Activated CD8-positive, alpha-beta T cell treated with anti-CD3 and anti-CD28 coated beads for 36 hours (primary cell): ENCODE measurements around the gene SLC7A6. TPM values are rescaled to one million over a fixed set of nuclear protein-coding genes. Genes with fewer than 3 reads are reported as not detected.

ENCODE experiments used
- ATAC-seq: fragments of 200-7000 bp; cut with Tn5 transposase; one replicate; pipeline ENCODE4 v1.10.0; 2021; ENCODE audit warnings: mild to moderate bottlenecking, moderate library complexity
- CTCF ChIA-PET: fragments of 350-600 bp; sonication (Branson Sonifier 250); formaldehyde crosslinking; loops from one replicate; lab custom pipeline; 2021; ENCODE audit warnings: antibody characterized with exemption; lab: Charles Lee
- POLR2A ChIA-PET: fragments of 350-600 bp; sonication (Branson Sonifier 250); formaldehyde crosslinking; loops from one replicate; lab custom pipeline; 2021; ENCODE audit warnings: antibody characterized with exemption; lab: Charles Lee
- DNase-seq: peaks from one replicate; pipeline ENCODE4 v3.0.0-alpha.2; 2020
- H3K27ac Mint-ChIP-seq: one replicate; pipeline ENCODE4 v1.8.0; 2021; ENCODE audit warnings: mild to moderate bottlenecking, mixed read lengths
- H3K27me3 Mint-ChIP-seq: one replicate; pipeline ENCODE4 v1.8.0; 2021; ENCODE audit warnings: mixed read lengths
- H3K36me3 Mint-ChIP-seq: one replicate; pipeline ENCODE4 v1.8.0; 2021; ENCODE audit warnings: low read depth, mixed read lengths
- H3K4me1 Mint-ChIP-seq: one replicate; pipeline ENCODE4 v1.8.0; 2021; ENCODE audit warnings: low read depth, mixed read lengths
- H3K4me3 Mint-ChIP-seq: one replicate; pipeline ENCODE4 v1.8.0; 2021; ENCODE audit warnings: mild to moderate bottlenecking, moderate library complexity, mixed read lengths
- H3K9me3 Mint-ChIP-seq: one replicate; pipeline ENCODE4 v1.8.0; 2021; ENCODE audit warnings: mixed read lengths
- CTCF ChIP-seq: fragments of 200-600 bp; IDR thresholded peaks from one replicate; pipeline ENCODE4 v1.8.0; 2022; ENCODE audit warnings: antibody characterized with exemption, mild to moderate bottlenecking
- intact Hi-C: fragments of 100-400 bp; cut with micrococcal nuclease; formaldehyde crosslinking; loops from one replicate; pipeline ENCODE4 v1.10.0; 2022
- total RNA-seq, 2 experiments: library from RNA; stranded (reverse); gene quantifications; one replicate each; pipeline ENCODE4 v1.2.3, GENCODE V29; 2021

Gene SLC7A6
- total RNA-seq, 2 experiments from 2014 or later = 73.8 to 76.9 TPM

DNA sequence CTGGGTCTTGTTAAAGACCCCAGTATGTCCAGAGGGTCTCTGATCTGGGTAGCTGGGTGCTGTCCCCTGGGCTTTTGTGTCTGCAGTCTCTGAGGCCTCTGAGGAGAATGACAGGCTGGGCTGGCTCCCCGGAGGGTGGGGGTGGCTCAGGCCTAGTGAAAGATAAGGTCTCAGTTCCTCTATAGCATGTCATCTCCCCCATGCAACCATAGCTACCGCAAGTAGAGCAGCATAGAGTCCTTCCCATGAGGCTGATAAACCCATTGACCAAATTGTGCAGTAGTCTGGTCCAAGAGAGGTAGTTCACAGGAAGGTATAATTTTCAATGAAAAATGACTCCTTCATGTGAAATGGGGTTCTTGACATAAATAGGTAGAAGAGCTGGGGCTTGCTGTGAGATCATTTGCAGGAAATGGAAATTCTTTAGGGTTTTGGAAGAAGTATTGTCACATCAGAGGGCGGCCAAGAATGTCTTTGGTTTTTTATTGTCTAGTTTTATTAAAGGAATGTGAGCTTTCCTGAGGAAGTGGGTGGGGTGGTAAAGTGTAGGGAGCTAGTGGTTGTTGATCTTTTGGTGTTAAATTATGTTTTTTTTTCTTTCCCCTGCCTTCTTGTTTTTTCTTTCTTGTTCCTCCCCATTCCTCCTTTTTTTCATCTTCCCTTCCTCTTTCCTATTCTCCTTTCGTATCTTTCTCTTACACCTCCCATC, 25.4 kb downstream of the SLC7A6 start:
- peak; percentile 89 for DNase-seq
- Mint-ChIP-seq H3K27ac (peak overlapping the region; percentile 95), H3K27me3 (no peaks in the 10 kb centered on the region), H3K4me3 (peak overlapping the region; percentile 29), H3K4me1 (peaks cover 82% of the 10 kb centered on the region), H3K36me3 (peaks cover 74% of the 10 kb centered on the region), H3K9me3 (no peaks in the 10 kb centered on the region)
- ChIA-PET CTCF (interaction anchor here (0.8 to 18.9 kb wide), 9 partner anchors 10 to 67 kb away, joined by 3 to 260 read pairs (median 5); partner anchors contain the start of genes PRMT7, SLC7A6 and SLC7A6OS), POLR2A (interaction anchor here (0.9 to 2.7 kb wide), 9 partner anchors 9 to 25 kb away, joined by 3 to 20 read pairs (median 8); partner anchors contain the start of genes PRMT7, SLC7A6 and SLC7A6OS)
- peak; percentile 89 for ATAC-seq
- TF ChIP-seq CTCF = no peak
- intact Hi-C loops = no loop called here

GRCh38 chr16:68290450-68290849, 26.1 kb downstream of the SLC7A6 start:
- ATAC-seq = no peak
- TF ChIP-seq CTCF = no peak
- Mint-ChIP-seq H3K9me3 (no peaks in the 10 kb centered on the region), H3K4me3 (peak overlapping the region; percentile 29), H3K27me3 (no peaks in the 10 kb centered on the region), H3K27ac (peak overlapping the region; percentile 95), H3K4me1 (peaks cover 75% of the 10 kb centered on the region), H3K36me3 (peaks cover 74% of the 10 kb centered on the region)
- intact Hi-C loops = no loop called here
- no peak for DNase-seq
- CTCF ChIA-PET = interaction anchor here (0.8 to 18.9 kb wide), 8 partner anchors 10 to 66 kb away, joined by 3 to 260 read pairs (median 5); partner anchors contain the start of genes PRMT7, SLC7A6 and SLC7A6OS
- POLR2A ChIA-PET = interaction anchor here (0.9 to 2.7 kb wide), 8 partner anchors 9 to 28 kb away, joined by 3 to 20 read pairs (median 7); partner anchors contain the start of genes PRMT7, SLC7A6 and SLC7A6OS

DNA sequence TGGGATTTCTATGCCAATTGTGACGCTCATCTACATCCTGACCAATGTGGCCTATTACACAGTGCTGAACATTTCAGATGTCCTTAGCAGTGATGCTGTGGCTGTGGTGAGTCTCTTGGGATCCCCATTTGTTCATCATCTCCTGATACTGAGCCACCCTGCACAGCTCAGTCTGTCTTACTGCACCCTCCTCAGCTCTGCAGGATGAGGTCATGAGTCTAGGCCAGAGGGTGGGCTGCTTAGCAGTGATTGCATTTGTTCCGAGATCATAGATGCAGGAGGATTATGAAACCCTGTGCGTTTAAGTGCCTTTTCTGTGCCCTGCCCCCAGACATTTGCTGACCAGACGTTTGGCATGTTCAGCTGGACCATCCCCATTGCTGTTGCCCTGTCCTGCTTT, 26.9 kb downstream of the SLC7A6 start:
- ChIA-PET CTCF (interaction anchor here (1.6 to 18.9 kb wide), 4 partner anchors 12 to 37 kb away, joined by 3 to 260 read pairs (median 20); partner anchors contain the start of genes PRMT7, SLC7A6 and SLC7A6OS), POLR2A (interaction anchor here (0.9 to 2.7 kb wide), 6 partner anchors 8 to 29 kb away, joined by 3 to 20 read pairs (median 10); partner anchors contain the start of genes PRMT7, SLC7A6 and SLC7A6OS)
- Mint-ChIP-seq H3K4me1 (peaks cover 69% of the 10 kb centered on the region), H3K4me3 (no peak overlapping the region), H3K27ac (peak overlapping the region; percentile 95), H3K9me3 (no peaks in the 10 kb centered on the region), H3K27me3 (no peaks in the 10 kb centered on the region), H3K36me3 (peaks cover 76% of the 10 kb centered on the region)
- peak; percentile 43 for DNase-seq
- ATAC-seq = peak; percentile 24
- intact Hi-C loops = no loop called here
- TF ChIP-seq CTCF = no peak

- Mint-ChIP-seq H3K9me3 (no peaks in the 10 kb centered on the region), H3K27me3 (no peaks in the 10 kb centered on the region), H3K4me3 (no peak overlapping the region), H3K27ac (peak overlapping the region; percentile 95), H3K4me1 (peaks cover 59% of the 10 kb centered on the region), H3K36me3 (peaks cover 75% of the 10 kb centered on the region)
- no peak for TF ChIP-seq CTCF
- CTCF ChIA-PET = interaction anchor here (4.7 to 18.9 kb wide), 2 partner anchors 30 to 35 kb away, joined by 36 to 260 read pairs; partner anchors contain the start of gene SLC7A6
- intact Hi-C loops = no loop called here
- DNase-seq (no peak), ATAC-seq (no peak)
- POLR2A ChIA-PET = no interaction called here
These were observed 28.1 kb downstream of the SLC7A6 start for GRCh38 chr16:68292425-68292824.
